GM18870 (cell line): ENCODE data around the gene PKD2L1.
A peak's percentile ranks its signal among the peaks of the same experiment; 100 is the strongest.
"Not testable (repeated sequence)": the region's sequence is repeated elsewhere in the genome, so short reads cannot be mapped to it uniquely, and the experiment has no call there.

Experiments
- ATAC-seq: cut with Tn5 transposase; IDR thresholded peaks from one replicate; pipeline ENCODE4 v1.9.1; 2021; ENCODE audit warnings: moderate library complexity; ENCODE audit not compliant: unreplicated experiment

Gene PKD2L1

GRCh38 chr10:100287756-100288155 is 42.3 kb downstream of the PKD2L1 start:
- ATAC-seq: no peak

- ATAC-seq: peak; percentile 58
Measured at GRCh38 chr10:100286051-100287033, 43.7 kb downstream of the PKD2L1 start, which contains the start of gene BLOC1S2. TSS of gene BLOC1S2 (minus strand) at chr10:100286680. CDS start at chr10:100286659, 21 bp downstream.

- ATAC-seq: not testable (repeated sequence)
Measured at GRCh38 chr10:100285326-100285725, 44.7 kb downstream of the PKD2L1 start.

- no peak for ATAC-seq
Measured at GRCh38 chr10:100282907-100283306, 47.1 kb downstream of the PKD2L1 start.

- not testable (repeated sequence) for ATAC-seq
Measured at GRCh38 chr10:100276971-100277370, 53.1 kb downstream of the PKD2L1 start.

- ATAC-seq: no peak
Measured at GRCh38 chr10:100267239-100268104, 62.6 kb downstream of the PKD2L1 start, which contains the start of gene CWF19L1. TSS of gene CWF19L1 (minus strand) at chr10:100267638. CDS start at chr10:100267593, 45 bp downstream.

- no peak for ATAC-seq
Measured at GRCh38 chr10:100265821-100266485, 64.1 kb downstream of the PKD2L1 start.

- no peak for ATAC-seq
Measured at GRCh38 chr10:100254191-100254590, 75.8 kb downstream of the PKD2L1 start.

GRCh38 chr10:100253041-100253440 is 77.0 kb downstream of the PKD2L1 start:
- ATAC-seq: no peak

- no peak for ATAC-seq
Measured at GRCh38 chr10:100248820-100249219, 81.2 kb downstream of the PKD2L1 start.

- ATAC-seq: no peak
Measured at GRCh38 chr10:100245484-100246220, 84.4 kb downstream of the PKD2L1 start.

GRCh38 chr10:100239851-100240250 is 90.2 kb downstream of the PKD2L1 start:
- ATAC-seq: no peak

- ATAC-seq: no peak
Measured at GRCh38 chr10:100238429-100238828, 91.6 kb downstream of the PKD2L1 start.
